ENCODE data around the gene SERPINB12.

DNA sequence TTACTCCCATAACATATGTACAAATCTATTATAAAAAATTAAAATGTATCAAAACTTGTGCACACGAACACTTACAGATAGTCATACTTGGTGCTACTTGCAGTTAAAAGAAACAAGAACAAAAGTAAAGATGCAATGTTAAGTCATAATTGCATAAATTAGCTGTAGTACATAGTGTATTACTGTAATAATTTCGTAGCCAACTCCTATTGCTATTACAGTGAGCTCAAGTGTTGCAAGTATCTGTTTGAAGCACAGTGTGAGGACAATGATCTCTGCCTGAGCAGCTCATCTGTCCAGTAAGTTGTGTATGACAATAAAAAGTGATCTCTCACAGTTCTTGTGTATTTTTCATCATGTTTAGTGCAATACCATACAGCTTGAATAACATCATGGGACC lies 37.4 kb downstream of the SERPINB12 start:
- TF ChIP-seq, protein P1, sequence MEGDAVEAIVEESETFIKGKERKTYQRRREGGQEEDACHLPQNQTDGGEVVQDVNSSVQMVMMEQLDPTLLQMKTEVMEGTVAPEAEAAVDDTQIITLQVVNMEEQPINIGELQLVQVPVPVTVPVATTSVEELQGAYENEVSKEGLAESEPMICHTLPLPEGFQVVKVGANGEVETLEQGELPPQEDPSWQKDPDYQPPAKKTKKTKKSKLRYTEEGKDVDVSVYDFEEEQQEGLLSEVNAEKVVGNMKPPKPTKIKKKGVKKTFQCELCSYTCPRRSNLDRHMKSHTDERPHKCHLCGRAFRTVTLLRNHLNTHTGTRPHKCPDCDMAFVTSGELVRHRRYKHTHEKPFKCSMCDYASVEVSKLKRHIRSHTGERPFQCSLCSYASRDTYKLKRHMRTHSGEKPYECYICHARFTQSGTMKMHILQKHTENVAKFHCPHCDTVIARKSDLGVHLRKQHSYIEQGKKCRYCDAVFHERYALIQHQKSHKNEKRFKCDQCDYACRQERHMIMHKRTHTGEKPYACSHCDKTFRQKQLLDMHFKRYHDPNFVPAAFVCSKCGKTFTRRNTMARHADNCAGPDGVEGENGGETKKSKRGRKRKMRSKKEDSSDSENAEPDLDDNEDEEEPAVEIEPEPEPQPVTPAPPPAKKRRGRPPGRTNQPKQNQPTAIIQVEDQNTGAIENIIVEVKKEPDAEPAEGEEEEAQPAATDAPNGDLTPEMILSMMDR (conservative IDR thresholded peaks at IDR 0.05; ENCODE audit: low read depth, low read length): no peak
- TF ChIP-seq POLR2A (IDR thresholded peaks at IDR 0.05; ENCODE audit: low read depth, low read length): no peak
- no peak for TF ChIP-seq MAFK (IDR thresholded peaks at IDR 0.05; ENCODE audit: low read depth, low read length)
- no peak for TF ChIP-seq RFX5 (IDR thresholded peaks at IDR 0.05; ENCODE audit: low read depth, low read length)
- TF ChIP-seq BHLHE40 (IDR thresholded peaks at IDR 0.05; ENCODE audit: low read depth, low read length): no peak
- no peak for TF ChIP-seq NFE2L2 (IDR thresholded peaks at IDR 0.05; ENCODE audit: low read depth, low read length)
- TF ChIP-seq RCOR1 (IDR thresholded peaks at IDR 0.05; ENCODE audit: insufficient replicate concordance, low read length): no peak
- no peak for TF ChIP-seq ELK1 (IDR thresholded peaks at IDR 0.05; ENCODE audit: borderline replicate concordance, low read depth, low read length)
- TF ChIP-seq RAD21 (IDR thresholded peaks at IDR 0.05; ENCODE audit: low read length): no peak
- no peak for TF ChIP-seq SMC3 (IDR thresholded peaks at IDR 0.05; ENCODE audit: low read depth, low read length)
- TF ChIP-seq CEBPB (IDR thresholded peaks at IDR 0.05; ENCODE audit: low read depth, low read length): no peak
- TF ChIP-seq, protein P2, sequence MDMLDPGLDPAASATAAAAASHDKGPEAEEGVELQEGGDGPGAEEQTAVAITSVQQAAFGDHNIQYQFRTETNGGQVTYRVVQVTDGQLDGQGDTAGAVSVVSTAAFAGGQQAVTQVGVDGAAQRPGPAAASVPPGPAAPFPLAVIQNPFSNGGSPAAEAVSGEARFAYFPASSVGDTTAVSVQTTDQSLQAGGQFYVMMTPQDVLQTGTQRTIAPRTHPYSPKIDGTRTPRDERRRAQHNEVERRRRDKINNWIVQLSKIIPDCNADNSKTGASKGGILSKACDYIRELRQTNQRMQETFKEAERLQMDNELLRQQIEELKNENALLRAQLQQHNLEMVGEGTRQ (IDR thresholded peaks at IDR 0.05; ENCODE audit: low read depth, low read length): no peak

Measured in IMR-90 (cell line).